Body of pancreas (tissue), 4 donors: Measurements from ENCODE around the gene NINJ1. TPM values are rescaled to one million over a fixed set of nuclear protein-coding genes. Genes with fewer than 3 reads are reported as not detected.

ENCODE experiments used
- ATAC-seq: fragments of 150-250 bp; one replicate; pipeline ENCODE4 v1.9.1; 2016
- DNase-seq, 4 donors: peaks; one replicate each; pipeline ENCODE4 v3.0.0-alpha.2; 2019
- H3K27ac ChIP-seq, 4 donors: fragments of 200-600 bp; sonication (generic); 1 replicate in 3 of 4; 2 replicates in 1 of 4; pipeline versions ENCODE4 v1.5.1 to v1.6.1; 2016 to 2019; ENCODE audit warnings: mild to moderate bottlenecking in 1 of 4, mixed read lengths in 1 of 4, moderate library complexity in 1 of 4
- H3K27me3 ChIP-seq, 2 donors: fragments of 200-600 bp; sonication (generic); one replicate each; pipeline ENCODE4 v1.6.0; 2016; ENCODE audit warnings: mild to moderate bottlenecking in 1 of 2
- H3K36me3 ChIP-seq, 2 donors: fragments of 200-600 bp; sonication (generic); replicated peaks in 1 of 2; 2 replicates each; pipeline ENCODE4 v1.5.1; 2016; ENCODE audit warnings: low read depth in 2 of 2; ENCODE audit not compliant: insufficient read depth in 1 of 2
- H3K4me1 ChIP-seq: fragments of 200-600 bp; sonication (generic); one replicate; pipeline ENCODE4 v1.6.0; 2016
- H3K4me3 ChIP-seq, 2 donors: fragments of 200-600 bp; sonication (generic); 1 replicate in 1 of 2; 2 replicates in 1 of 2; pipeline ENCODE4 v1.5.1; 2016 to 2019
- H3K9me3 ChIP-seq, 3 donors: fragments of 200-600 bp; sonication (generic); 1 replicate in 2 of 3; 2 replicates in 1 of 3; pipeline ENCODE4 v1.5.1; 2016
- CTCF ChIP-seq, 7 experiments: fragments of 450-650 bp in 4 of 7; fragments of 200-600 bp in 3 of 7; sonication (generic) in 3 of 7; IDR thresholded peaks; one replicate each; pipeline ENCODE4 v1.5.1; 2016 to 2019; ENCODE audit warnings: antibody characterized with exemption in 7 of 7
- POLR2A ChIP-seq, 3 donors: fragments of 450-650 bp; IDR thresholded peaks; one replicate each; pipeline ENCODE4 v1.6.1; 2016; ENCODE audit warnings: antibody characterized with exemption in 3 of 3, mild to moderate bottlenecking in 2 of 3
- WGBS, 2 donors: methylation state at CpG; one replicate each; pipeline ENCODE4 v1.1.5; 2017; 5-methylcytosine and 5-hydroxymethylcytosine counted together
- intact Hi-C: fragments of 100-400 bp; cut with DNase I; formaldehyde crosslinking; loops from one replicate; pipeline ENCODE4 v1.15.1; 2023
- total RNA-seq, 2 donors: library from RNA; depleted of rRNA; stranded (reverse); fragments of >200 nt; gene quantifications; one replicate each; pipeline ENCODE4 v1.1.0, GENCODE V29; 2016

NINJ1 gene
- total RNA-seq, 2 donors from 2014 or later: 32.6 to 32.9 TPM

GRCh38 chr9:93081081-93081529, 52.9 kb downstream of the NINJ1 start:
- ATAC-seq (no peak), DNase-seq (peak in 1 of 4 donors; percentile 4)
- Histone ChIP-seq H3K36me3 (no peaks in the 10 kb centered on the region), H3K27me3 (no peaks in the 10 kb centered on the region), H3K9me3 (no peaks in the 10 kb centered on the region), H3K4me3 (no peak overlapping the region), H3K4me1 (no peaks in the 10 kb centered on the region), H3K27ac (no peak overlapping the region)
- WGBS, 2 donors: 87 to 95% methylated on average over 9 to 10 of the region's 10 CpGs
- TF ChIP-seq POLR2A (IDR thresholded peaks at IDR 0.05) (no peak), CTCF (IDR thresholded peaks at IDR 0.05) (no peak)
- intact Hi-C loops: no loop called here

GRCh38 chr9:93080406-93080805, 53.6 kb downstream of the NINJ1 start:
- Histone ChIP-seq H3K4me1 (no peaks in the 10 kb centered on the region), H3K4me3 (no peak overlapping the region), H3K27ac (no peak overlapping the region), H3K9me3 (no peaks in the 10 kb centered on the region), H3K36me3 (no peaks in the 10 kb centered on the region), H3K27me3 (no peaks in the 10 kb centered on the region)
- intact Hi-C loops: no loop called here
- DNase-seq (no peak), ATAC-seq (no peak)
- WGBS, 2 donors: 89 to 97% methylated on average over 9 of the region's 9 CpGs
- TF ChIP-seq CTCF (IDR thresholded peaks at IDR 0.05) (no peak), POLR2A (IDR thresholded peaks at IDR 0.05) (no peak)

GRCh38 chr9:93079371-93079770, 54.7 kb downstream of the NINJ1 start:
- Histone ChIP-seq H3K36me3 (no peaks in the 10 kb centered on the region), H3K4me1 (no peaks in the 10 kb centered on the region), H3K4me3 (no peak overlapping the region), H3K27me3 (no peaks in the 10 kb centered on the region), H3K9me3 (no peaks in the 10 kb centered on the region), H3K27ac (no peak overlapping the region)
- no peak for ATAC-seq
- TF ChIP-seq CTCF (IDR thresholded peaks at IDR 0.05) (no peak), POLR2A (IDR thresholded peaks at IDR 0.05) (no peak)
- intact Hi-C loops: no loop called here
- WGBS, 2 donors: 90 to 91% methylated on average over 2 to 13 of the region's 13 CpGs
- DNase-seq: peak in 1 of 4 donors; percentile 3

- WGBS, 2 donors: 92% methylated on average over 11 to 15 of the region's 16 CpGs
Observed at GRCh38 chr9:93077811-93078210, 56.2 kb downstream of the NINJ1 start.

More at GRCh38 chr9:93077811-93078210, 56.2 kb downstream of the NINJ1 start:
- TF ChIP-seq CTCF (IDR thresholded peaks at IDR 0.05) (no peak), POLR2A (IDR thresholded peaks at IDR 0.05) (no peak)
- no peaks in the 10 kb centered on the region for H3K9me3 ChIP-seq
- no peak overlapping the region for H3K27ac ChIP-seq
- H3K4me3 ChIP-seq: no peak overlapping the region
- DNase-seq (peak in 1 of 4 donors; percentile 8), ATAC-seq (no peak)
- intact Hi-C loops: no loop called here
- no peaks in the 10 kb centered on the region for H3K36me3 ChIP-seq
- H3K4me1 ChIP-seq: no peaks in the 10 kb centered on the region
- no peaks in the 10 kb centered on the region for H3K27me3 ChIP-seq
